ENCODE measurements around the gene UVRAG. TPM values are rescaled to one million over a fixed set of nuclear protein-coding genes. Genes with fewer than 3 reads are reported as not detected.

UVRAG gene

Small RNAs within 50 kb of the gene (small RNA-seq; reads per million reads assigned to genes)
- gene RF00019 (ENCODE audit: insufficient read depth) (not detected), gene RNA5SP344 (ENCODE audit: insufficient read depth) (not detected)

Measured in neuronal stem cell (in vitro differentiated cells).